ENCODE results near the gene SIRPB2.

SIRPB2 gene

DNA sequence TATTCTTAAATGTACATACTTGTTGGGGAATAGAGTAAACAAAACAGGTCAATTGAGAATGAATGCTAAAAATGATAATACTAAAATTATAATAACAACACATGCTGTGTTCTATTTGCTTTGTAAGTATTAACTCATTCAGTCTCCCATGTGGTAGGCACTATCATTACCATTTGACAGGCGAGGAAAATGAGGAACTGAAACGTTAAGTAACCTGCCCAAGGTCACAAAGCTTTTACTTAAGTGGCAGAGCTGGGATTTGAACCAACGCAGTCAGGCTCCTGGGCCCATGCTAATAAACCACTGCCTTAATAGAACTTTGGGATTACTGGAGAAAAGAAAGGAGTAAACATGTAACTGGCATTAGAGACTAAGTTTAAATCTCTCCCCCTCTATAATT, 28.4 kb downstream of the SIRPB2 start:
- H3K4me1 ChIP-seq (ENCODE audit: control insufficient read depth, insufficient read depth, low read length) = peaks cover 29% of the 10 kb centered on the region
- no peaks in the 10 kb centered on the region for H3K27me3 ChIP-seq (ENCODE audit: control insufficient read depth in 1 of 2, insufficient read depth in 2 of 2, low read length in 2 of 2)
- H3K9ac ChIP-seq (ENCODE audit: low read length in 2 of 2) = no peak overlapping the region
- no peak overlapping the region for H3K4me3 ChIP-seq (ENCODE audit: low read length in 2 of 2)
- no peak overlapping the region for H3K27ac ChIP-seq (ENCODE audit: low read length)
- no peaks in the 10 kb centered on the region for H3K9me3 ChIP-seq (ENCODE audit: control insufficient read depth in 2 of 2, low read length in 2 of 2)
- H3K36me3 ChIP-seq (ENCODE audit: control insufficient read depth in 2 of 2, insufficient read depth in 2 of 2, low read length in 2 of 2) = peaks cover 22 to 32% of the 10 kb centered on the region in 2 donors

- H3K4me3 ChIP-seq (ENCODE audit: low read length in 2 of 2) = no peak overlapping the region
- H3K36me3 ChIP-seq (ENCODE audit: control insufficient read depth in 2 of 2, insufficient read depth in 2 of 2, low read length in 2 of 2) = peaks cover 28 to 39% of the 10 kb centered on the region in 2 donors
- no peak overlapping the region for H3K9ac ChIP-seq (ENCODE audit: low read length in 2 of 2)
- peaks cover 27% of the 10 kb centered on the region for H3K4me1 ChIP-seq (ENCODE audit: control insufficient read depth, insufficient read depth, low read length)
- no peaks in the 10 kb centered on the region for H3K9me3 ChIP-seq (ENCODE audit: control insufficient read depth in 2 of 2, low read length in 2 of 2)
- no peak overlapping the region for H3K27ac ChIP-seq (ENCODE audit: low read length)
- no peaks in the 10 kb centered on the region for H3K27me3 ChIP-seq (ENCODE audit: control insufficient read depth in 1 of 2, insufficient read depth in 2 of 2, low read length in 2 of 2)
Measured at GRCh38 chr20:1462001-1462400, 29.2 kb downstream of the SIRPB2 start.

- no peak overlapping the region for H3K4me3 ChIP-seq (ENCODE audit: low read length in 2 of 2)
- H3K36me3 ChIP-seq (ENCODE audit: control insufficient read depth in 2 of 2, insufficient read depth in 2 of 2, low read length in 2 of 2) = peaks cover 36 to 51% of the 10 kb centered on the region in 2 donors
- H3K27ac ChIP-seq (ENCODE audit: low read length) = no peak overlapping the region
- no peaks in the 10 kb centered on the region for H3K27me3 ChIP-seq (ENCODE audit: control insufficient read depth in 1 of 2, insufficient read depth in 2 of 2, low read length in 2 of 2)
- H3K9ac ChIP-seq (ENCODE audit: low read length in 2 of 2) = no peak overlapping the region
- no peaks in the 10 kb centered on the region for H3K9me3 ChIP-seq (ENCODE audit: control insufficient read depth in 2 of 2, low read length in 2 of 2)
- H3K4me1 ChIP-seq (ENCODE audit: control insufficient read depth, insufficient read depth, low read length) = peaks cover 16% of the 10 kb centered on the region
Measured at GRCh38 chr20:1460275-1460674, 30.9 kb downstream of the SIRPB2 start.

DNA sequence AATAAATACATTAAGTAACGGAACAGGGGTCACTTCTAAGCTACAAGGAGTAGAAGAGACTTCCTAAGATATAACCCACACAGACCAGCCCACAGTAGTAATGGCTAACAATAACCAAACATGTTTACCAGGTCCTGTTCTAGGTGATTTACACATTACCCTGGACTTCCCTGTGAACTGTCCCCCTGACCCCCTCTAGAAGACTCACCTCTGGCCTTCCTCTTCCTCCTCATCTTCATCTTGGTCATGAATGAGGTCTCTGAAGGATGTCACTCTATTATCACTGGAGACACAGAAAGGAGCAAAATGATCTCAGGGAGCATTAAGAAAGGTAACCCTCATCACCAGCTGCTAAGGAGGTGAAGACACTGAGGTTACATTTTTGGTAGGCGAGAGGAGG, 33.2 kb downstream of the SIRPB2 start:
- Histone ChIP-seq H3K4me3 (ENCODE audit: low read length in 2 of 2) (no peak overlapping the region), H3K4me1 (ENCODE audit: control insufficient read depth, insufficient read depth, low read length) (peaks cover 3% of the 10 kb centered on the region), H3K27me3 (ENCODE audit: control insufficient read depth in 1 of 2, insufficient read depth in 2 of 2, low read length in 2 of 2) (no peaks in the 10 kb centered on the region), H3K36me3 (ENCODE audit: control insufficient read depth in 2 of 2, insufficient read depth in 2 of 2, low read length in 2 of 2) (peaks cover 47 to 63% of the 10 kb centered on the region in 2 donors), H3K9ac (ENCODE audit: low read length in 2 of 2) (no peak overlapping the region), H3K27ac (ENCODE audit: low read length) (no peak overlapping the region), H3K9me3 (ENCODE audit: control insufficient read depth in 2 of 2, low read length in 2 of 2) (no peaks in the 10 kb centered on the region)

GRCh38 chr20:1456300-1456699, 34.9 kb downstream of the SIRPB2 start:
- H3K27me3 ChIP-seq (ENCODE audit: control insufficient read depth in 1 of 2, insufficient read depth in 2 of 2, low read length in 2 of 2) = no peaks in the 10 kb centered on the region
- peaks cover 62 to 78% of the 10 kb centered on the region in 2 donors for H3K36me3 ChIP-seq (ENCODE audit: control insufficient read depth in 2 of 2, insufficient read depth in 2 of 2, low read length in 2 of 2)
- peaks cover 2% of the 10 kb centered on the region in 2 donors for H3K9me3 ChIP-seq (ENCODE audit: control insufficient read depth in 2 of 2, low read length in 2 of 2)
- no peak overlapping the region for H3K4me3 ChIP-seq (ENCODE audit: low read length in 2 of 2)
- H3K9ac ChIP-seq (ENCODE audit: low read length in 2 of 2) = no peak overlapping the region
- H3K27ac ChIP-seq (ENCODE audit: low read length) = no peak overlapping the region
- no peaks in the 10 kb centered on the region for H3K4me1 ChIP-seq (ENCODE audit: control insufficient read depth, insufficient read depth, low read length)

GRCh38 chr20:1450926-1451491, 40.2 kb downstream of the SIRPB2 start:
- Histone ChIP-seq H3K4me1 (ENCODE audit: control insufficient read depth, insufficient read depth, low read length) (no peaks in the 10 kb centered on the region), H3K27ac (ENCODE audit: low read length) (no peak overlapping the region), H3K9ac (ENCODE audit: low read length in 2 of 2) (no peak overlapping the region), H3K9me3 (ENCODE audit: control insufficient read depth in 2 of 2, low read length in 2 of 2) (peaks cover 5 to 6% of the 10 kb centered on the region in 2 donors), H3K4me3 (ENCODE audit: low read length in 2 of 2) (no peak overlapping the region), H3K27me3 (ENCODE audit: control insufficient read depth in 1 of 2, insufficient read depth in 2 of 2, low read length in 2 of 2) (no peaks in the 10 kb centered on the region), H3K36me3 (ENCODE audit: control insufficient read depth in 2 of 2, insufficient read depth in 2 of 2, low read length in 2 of 2) (peaks cover 89 to 92% of the 10 kb centered on the region in 2 donors)

- Histone ChIP-seq H3K27ac (ENCODE audit: low read length) (no peak overlapping the region), H3K9me3 (ENCODE audit: control insufficient read depth in 2 of 2, low read length in 2 of 2) (peaks cover 5 to 6% of the 10 kb centered on the region in 2 donors), H3K4me3 (ENCODE audit: low read length in 2 of 2) (no peak overlapping the region), H3K36me3 (ENCODE audit: control insufficient read depth in 2 of 2, insufficient read depth in 2 of 2, low read length in 2 of 2) (peaks cover 89 to 94% of the 10 kb centered on the region in 2 donors), H3K27me3 (ENCODE audit: control insufficient read depth in 1 of 2, insufficient read depth in 2 of 2, low read length in 2 of 2) (no peaks in the 10 kb centered on the region), H3K9ac (ENCODE audit: low read length in 2 of 2) (no peak overlapping the region), H3K4me1 (ENCODE audit: control insufficient read depth, insufficient read depth, low read length) (no peaks in the 10 kb centered on the region)
Measured at GRCh38 chr20:1449370-1449769, 41.9 kb downstream of the SIRPB2 start.

DNA sequence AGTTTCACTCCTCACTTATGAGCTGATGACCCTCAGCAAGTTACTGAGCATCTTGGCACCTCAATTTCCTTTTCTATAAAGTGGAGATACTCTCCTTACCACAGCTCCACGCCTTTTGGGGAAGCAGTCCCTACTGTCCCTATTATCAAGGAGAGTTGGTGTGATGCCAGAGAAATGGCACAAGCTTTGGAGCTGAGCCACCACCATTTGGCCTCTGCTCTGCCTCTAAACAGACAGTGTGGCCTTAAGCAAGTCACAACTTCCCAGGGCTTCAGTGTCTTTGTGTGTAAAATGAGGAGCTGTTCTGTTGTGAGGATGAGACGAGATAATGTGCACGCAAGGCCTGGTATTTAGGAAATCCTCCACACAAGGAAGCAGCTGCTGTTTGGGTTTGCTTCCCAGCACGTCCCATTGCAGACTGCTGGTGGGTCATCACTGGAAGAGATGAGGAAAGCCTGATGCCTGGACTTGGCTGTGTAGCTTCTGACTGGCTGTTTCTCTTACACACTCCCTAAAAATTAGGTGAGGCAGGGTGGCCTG, 43.1 kb downstream of the SIRPB2 start:
- H3K36me3 ChIP-seq (ENCODE audit: control insufficient read depth in 2 of 2, insufficient read depth in 2 of 2, low read length in 2 of 2) = peaks cover 88 to 94% of the 10 kb centered on the region in 2 donors

DNA sequence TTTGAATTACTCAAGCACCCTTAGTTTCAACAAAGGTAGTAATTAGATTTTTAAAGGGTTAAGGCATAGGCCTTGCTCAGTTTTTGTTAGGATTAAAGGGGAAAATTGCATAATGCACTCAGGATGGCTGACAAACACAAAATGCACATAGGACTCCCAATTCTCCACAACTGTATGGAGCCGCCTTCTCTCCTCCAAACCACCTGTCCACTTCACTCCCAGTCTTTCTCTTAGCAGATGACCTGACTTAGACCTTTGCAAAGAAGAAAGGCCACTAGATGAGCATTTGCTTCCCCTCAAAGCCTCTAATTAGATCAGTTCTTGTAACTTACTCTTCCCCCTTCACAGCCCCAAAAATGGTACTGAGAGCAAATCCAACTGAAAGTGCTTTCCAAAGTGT, 44.7 kb downstream of the SIRPB2 start:
- no peak overlapping the region for H3K9ac ChIP-seq (ENCODE audit: low read length in 2 of 2)
- no peaks in the 10 kb centered on the region for H3K4me1 ChIP-seq (ENCODE audit: control insufficient read depth, insufficient read depth, low read length)
- H3K27me3 ChIP-seq (ENCODE audit: control insufficient read depth in 1 of 2, insufficient read depth in 2 of 2, low read length in 2 of 2) = no peaks in the 10 kb centered on the region
- peaks cover 82 to 85% of the 10 kb centered on the region in 2 donors for H3K36me3 ChIP-seq (ENCODE audit: control insufficient read depth in 2 of 2, insufficient read depth in 2 of 2, low read length in 2 of 2)
- no peak overlapping the region for H3K4me3 ChIP-seq (ENCODE audit: low read length in 2 of 2)
- H3K9me3 ChIP-seq (ENCODE audit: control insufficient read depth in 2 of 2, low read length in 2 of 2) = peaks cover 5 to 6% of the 10 kb centered on the region in 2 donors
- no peak overlapping the region for H3K27ac ChIP-seq (ENCODE audit: low read length)

More for the DNA sequence above, 43.1 kb downstream of the SIRPB2 start:
- H3K4me3 ChIP-seq (ENCODE audit: low read length in 2 of 2) = no peak overlapping the region
- no peaks in the 10 kb centered on the region for H3K4me1 ChIP-seq (ENCODE audit: control insufficient read depth, insufficient read depth, low read length)
- no peaks in the 10 kb centered on the region for H3K27me3 ChIP-seq (ENCODE audit: control insufficient read depth in 1 of 2, insufficient read depth in 2 of 2, low read length in 2 of 2)
- no peak overlapping the region for H3K27ac ChIP-seq (ENCODE audit: low read length)
- peaks cover 5 to 6% of the 10 kb centered on the region in 2 donors for H3K9me3 ChIP-seq (ENCODE audit: control insufficient read depth in 2 of 2, low read length in 2 of 2)
- no peak overlapping the region for H3K9ac ChIP-seq (ENCODE audit: low read length in 2 of 2)

- no peaks in the 10 kb centered on the region for H3K4me1 ChIP-seq (ENCODE audit: control insufficient read depth, insufficient read depth, low read length)
- no peak overlapping the region for H3K27ac ChIP-seq (ENCODE audit: low read length)
- no peaks in the 10 kb centered on the region for H3K9me3 ChIP-seq (ENCODE audit: control insufficient read depth in 2 of 2, low read length in 2 of 2)
- H3K4me3 ChIP-seq (ENCODE audit: low read length in 2 of 2) = no peak overlapping the region
- peaks cover 50 to 66% of the 10 kb centered on the region in 2 donors for H3K36me3 ChIP-seq (ENCODE audit: control insufficient read depth in 2 of 2, insufficient read depth in 2 of 2, low read length in 2 of 2)
- no peaks in the 10 kb centered on the region for H3K27me3 ChIP-seq (ENCODE audit: control insufficient read depth in 1 of 2, insufficient read depth in 2 of 2, low read length in 2 of 2)
- H3K9ac ChIP-seq (ENCODE audit: low read length in 2 of 2) = no peak overlapping the region
Measured at GRCh38 chr20:1443085-1443484, 48.1 kb downstream of the SIRPB2 start.

- H3K9me3 ChIP-seq (ENCODE audit: control insufficient read depth in 2 of 2, low read length in 2 of 2) = no peaks in the 10 kb centered on the region
- no peak overlapping the region for H3K4me3 ChIP-seq (ENCODE audit: low read length in 2 of 2)
- H3K36me3 ChIP-seq (ENCODE audit: control insufficient read depth in 2 of 2, insufficient read depth in 2 of 2, low read length in 2 of 2) = peaks cover 43 to 61% of the 10 kb centered on the region in 2 donors
- H3K4me1 ChIP-seq (ENCODE audit: control insufficient read depth, insufficient read depth, low read length) = peaks cover 1% of the 10 kb centered on the region
- H3K27ac ChIP-seq (ENCODE audit: low read length) = no peak overlapping the region
- no peak overlapping the region for H3K9ac ChIP-seq (ENCODE audit: low read length in 2 of 2)
- H3K27me3 ChIP-seq (ENCODE audit: control insufficient read depth in 1 of 2, insufficient read depth in 2 of 2, low read length in 2 of 2) = no peaks in the 10 kb centered on the region
Measured at GRCh38 chr20:1442304-1442703, 48.9 kb downstream of the SIRPB2 start.

All from stomach smooth muscle (tissue), 2 donors.